DMS 273 (cell line): ENCODE results near the gene TMEM184B.
A peak's percentile ranks its signal among the peaks of the same experiment; 100 is the strongest.

Experiments
- DNase-seq: peaks from one replicate; lab custom pipeline; 2025; ENCODE audit not compliant: unreplicated experiment; lab: John Stamatoyannopoulos, UW

Gene TMEM184B

GRCh38 chr22:38272373-38273134, at the start of gene TMEM184B:
Gene TMEM184B, minus strand, starts transcription at chr22:38273010. Its CDS starts 25,049 bp downstream, at chr22:38247961.
- peak; percentile 84 for DNase-seq

- no peak for DNase-seq
These were observed 48.0 kb upstream of the TMEM184B start for GRCh38 chr22:38320605-38321402.

GRCh38 chr22:38318792-38319773, 46.3 kb upstream of the TMEM184B start:
- DNase-seq = no peak

- DNase-seq = no peak
These were observed 45.3 kb upstream of the TMEM184B start for GRCh38 chr22:38317995-38318715.

- DNase-seq = peak; percentile 81
These were observed 44.5 kb upstream of the TMEM184B start, which contains the start of gene CSNK1E for GRCh38 chr22:38317122-38317994. Gene CSNK1E, minus strand, starts transcription at chr22:38317433. Its CDS starts 3,276 bp downstream, at chr22:38314157.

GRCh38 chr22:38316364-38317121, 43.7 kb upstream of the TMEM184B start:
- DNase-seq = peak; percentile 66

- peak; percentile 49 for DNase-seq
These were observed 43.1 kb upstream of the TMEM184B start for GRCh38 chr22:38315823-38316363.

GRCh38 chr22:38314933-38315822, 42.4 kb upstream of the TMEM184B start:
- peak; percentile 76 for DNase-seq

- DNase-seq = no peak
These were observed 41.5 kb upstream of the TMEM184B start for GRCh38 chr22:38314051-38314932.

GRCh38 chr22:38313384-38313955, 40.7 kb upstream of the TMEM184B start:
- no peak for DNase-seq

- peak; percentile 50 for DNase-seq
These were observed 39.5 kb upstream of the TMEM184B start for GRCh38 chr22:38312261-38312800.

- DNase-seq = no peak
These were observed 38.5 kb upstream of the TMEM184B start for GRCh38 chr22:38311323-38311620.

GRCh38 chr22:38310518-38311322, 37.9 kb upstream of the TMEM184B start:
- DNase-seq = no peak

- DNase-seq = no peak
These were observed 37.1 kb upstream of the TMEM184B start for GRCh38 chr22:38309614-38310517.
